SK-N-SH (cell line): Measurements from ENCODE around the gene PRKD3. TPM values are rescaled to one million over a fixed set of nuclear protein-coding genes. Genes with fewer than 3 reads are reported as not detected.
A peak's percentile ranks its signal among the peaks of the same experiment; 100 is the strongest.

Source experiments
- CTCF ChIA-PET: fragments of 300-600, 350-600 bp; formaldehyde crosslinking; extraction: SDS; loops from one replicate; lab custom pipeline; 2021; lab: Yijun Ruan, JAX
- POLR2A ChIA-PET: fragments of 350-600 bp; sonication (Branson Sonifier 250); formaldehyde crosslinking; extraction: SDS; loops from one replicate; lab custom pipeline; 2020; ENCODE audit warnings: antibody characterized with exemption, inconsistent platforms; lab: Yijun Ruan, JAX
- DNase-seq: peaks from one replicate; pipeline ENCODE4 v3.0.0; 2012
- H2AFZ ChIP-seq: fragments of 200-600 bp; sonication (generic); 2 replicates; pipeline ENCODE4 v1.8.1; 2016; ENCODE audit warnings: antibody characterized with exemption, mild to moderate bottlenecking, low read depth
- H3F3A ChIP-seq: fragments of 200-600 bp; sonication (generic); replicated peaks from 2 replicates; pipeline ENCODE3; 2016; ENCODE audit warnings: antibody characterized with exemption, mild to moderate bottlenecking; ENCODE audit not compliant: insufficient read depth
- H3K27ac ChIP-seq, 2 experiments: fragments of 200-500 bp in 1 of 2; fragments of 200-600 bp in 1 of 2; sonication (Bioruptor generic) in 1 of 2; sonication (generic), shearing (Covaris generic) in 1 of 2; 2 replicates each; pipeline versions ENCODE4 v1.5.1 to v1.6.1; 2014 to 2016; ENCODE audit warnings: low read depth in 2 of 2, inconsistent platforms in 1 of 2, low read length in 1 of 2, mild to moderate bottlenecking in 1 of 2, mixed read lengths in 1 of 2
- H3K27me3 ChIP-seq: fragments of 200-600 bp; sonication (generic), shearing (Covaris generic); 2 replicates; pipeline ENCODE4 v1.6.1; 2016; ENCODE audit warnings: mixed run types; ENCODE audit not compliant: insufficient read depth
- H3K36me3 ChIP-seq, 2 experiments: fragments of 200-500 bp in 1 of 2; fragments of 200-600 bp in 1 of 2; sonication (Bioruptor generic) in 1 of 2; sonication (generic) in 1 of 2; replicated peaks in 1 of 2; 2 replicates each; pipeline versions ENCODE3 to v1.5.1; 2014 to 2016; ENCODE audit warnings: low read length in 1 of 2, mild to moderate bottlenecking in 1 of 2; ENCODE audit not compliant: insufficient read depth in 2 of 2, control insufficient read depth in 1 of 2
- H3K4me1 ChIP-seq, 2 experiments: fragments of 200-500 bp in 1 of 2; fragments of 200-600 bp in 1 of 2; sonication (Bioruptor generic) in 1 of 2; sonication (generic), shearing (Covaris generic) in 1 of 2; 2 replicates each; pipeline versions ENCODE4 v1.5.1 to v1.6.1; 2014 to 2016; ENCODE audit warnings: low read depth in 1 of 2, low read length in 1 of 2, mixed run types in 1 of 2; ENCODE audit not compliant: insufficient read depth in 2 of 2, control insufficient read depth in 1 of 2
- H3K4me2 ChIP-seq: fragments of 200-600 bp; sonication (generic), shearing (Covaris generic); 2 replicates; pipeline ENCODE4 v1.6.1; 2017; ENCODE audit warnings: mixed run types
- H3K4me3 ChIP-seq, 2 experiments: fragments of 200-500 bp in 1 of 2; fragments of 200-600 bp in 1 of 2; sonication (Bioruptor generic) in 1 of 2; sonication (generic), shearing (Covaris generic) in 1 of 2; 2 replicates each; pipeline versions ENCODE4 v1.5.1 to v1.8.1; 2014 to 2016; ENCODE audit warnings: low read depth in 2 of 2, inconsistent platforms in 1 of 2, low read length in 1 of 2, mild to moderate bottlenecking in 1 of 2, mixed read lengths in 1 of 2, moderate library complexity in 1 of 2
- H3K79me2 ChIP-seq: fragments of 200-600 bp; sonication (generic); 2 replicates; pipeline ENCODE4 v1.8.1; 2017; ENCODE audit warnings: mild to moderate bottlenecking; ENCODE audit not compliant: insufficient read depth
- H3K9ac ChIP-seq: fragments of 200-600 bp; sonication (generic); 2 replicates; pipeline ENCODE4 v1.6.1; 2017; ENCODE audit warnings: mixed run types
- H3K9me2 ChIP-seq: fragments of 200-600 bp; sonication (generic); 2 replicates; pipeline ENCODE4 v1.6.1; 2017; ENCODE audit warnings: mixed run types
- H3K9me3 ChIP-seq: fragments of 200-600 bp; sonication (generic); 2 replicates; pipeline ENCODE4 v1.6.1; 2017; ENCODE audit warnings: mixed run types, mild to moderate bottlenecking, moderate library complexity
- H4K20me1 ChIP-seq: fragments of 200-600 bp; sonication (generic); 2 replicates; pipeline ENCODE4 v1.6.1; 2017; ENCODE audit warnings: mild to moderate bottlenecking, mixed run types; ENCODE audit not compliant: insufficient read depth
- EP300 ChIP-seq, 2 experiments: IDR thresholded peaks; 2 replicates each; pipeline versions ENCODE4 v1.4.0 to v1.6.1; 2012; ENCODE audit warnings: borderline replicate concordance in 1 of 2, low read depth in 1 of 2, low read length in 1 of 2
- EZH2phosphoT487 ChIP-seq: fragments of 200-600 bp; sonication (generic); IDR thresholded peaks from 2 replicates; pipeline ENCODE4 v1.6.1; 2017; ENCODE audit warnings: low read depth, mixed run types, mild to moderate bottlenecking, antibody characterized with exemption, moderate library complexity, borderline replicate concordance
- FOSL2 ChIP-seq: IDR thresholded peaks from 2 replicates; pipeline ENCODE4 v1.4.0; 2012; ENCODE audit warnings: low read depth, mild to moderate bottlenecking, moderate library complexity, borderline replicate concordance
- FOXM1 ChIP-seq: IDR thresholded peaks from 2 replicates; pipeline ENCODE4 v1.4.0; 2012; ENCODE audit warnings: low read depth, mild to moderate bottlenecking
- GATA2 ChIP-seq: sonication (generic); formaldehyde crosslinking; IDR thresholded peaks from 2 replicates; pipeline ENCODE4 v1.5.0; 2020; ENCODE audit warnings: mild to moderate bottlenecking, missing genetic modification reagents
- JUND ChIP-seq: IDR thresholded peaks from 2 replicates; pipeline ENCODE4 v1.4.0; 2012
- MEF2A ChIP-seq: IDR thresholded peaks from 2 replicates; pipeline ENCODE4 v1.4.0; 2012; ENCODE audit warnings: low read depth, borderline replicate concordance
- MXI1 ChIP-seq: IDR thresholded peaks from 2 replicates; pipeline ENCODE4 v1.6.1; 2012; ENCODE audit warnings: mild to moderate bottlenecking, low read depth, low read length, improper control_type of control experiment
- NRF1 ChIP-seq: IDR thresholded peaks from 2 replicates; pipeline ENCODE4 v1.6.1; 2012; ENCODE audit warnings: low read depth, mild to moderate bottlenecking, low read length
- PBX3 ChIP-seq: IDR thresholded peaks from 2 replicates; pipeline ENCODE4; 2012
- POLR2AphosphoS5 ChIP-seq: IDR thresholded peaks from 2 replicates; pipeline ENCODE4 v1.6.1; 2012; ENCODE audit warnings: low read depth, low read length
- RAD21 ChIP-seq: IDR thresholded peaks from 2 replicates; pipeline ENCODE4 v1.6.1; 2012; ENCODE audit warnings: mild to moderate bottlenecking, low read length
- RFX5 ChIP-seq: IDR thresholded peaks from 2 replicates; pipeline ENCODE4 v1.6.1; 2012; ENCODE audit warnings: mild to moderate bottlenecking, improper control_type of control experiment, low read length
- RXRA ChIP-seq: IDR thresholded peaks from 2 replicates; pipeline ENCODE4 v1.4.0; 2012; ENCODE audit warnings: low read depth, mild to moderate bottlenecking, borderline replicate concordance
- SMC3 ChIP-seq: IDR thresholded peaks from 2 replicates; pipeline ENCODE4 v1.6.1; 2012; ENCODE audit warnings: low read depth, low read length, improper control_type of control experiment
- TAF1 ChIP-seq: IDR thresholded peaks from 2 replicates; pipeline ENCODE4 v1.6.1; 2012; ENCODE audit warnings: low read depth, mild to moderate bottlenecking, low read length, moderate library complexity, borderline replicate concordance
- WGBS: methylation state at CpG from one replicate; pipeline ENCODE4 v1.1.6; 2017; ENCODE audit warnings: low lambda C conversion rate; 5-methylcytosine and 5-hydroxymethylcytosine counted together
- polyA plus RNA-seq, 3 experiments: library from polyadenylated mRNA; depleted of rRNA; stranded (reverse); fragments of >200 nt; gene quantifications; 2 replicates each; pipeline ENCODE4 v1.2.3, GENCODE V29; 2012
- TF ChIP-seq, protein P1 (sequence below): IDR thresholded peaks from 2 replicates; pipeline ENCODE4 v1.4.0; 2012; ENCODE audit warnings: low read depth
- TF ChIP-seq, protein P2 (sequence below): IDR thresholded peaks from 2 replicates; pipeline ENCODE4 v1.4.0; 2012; ENCODE audit warnings: low read depth, borderline replicate concordance
- TF ChIP-seq, protein P3 (sequence below): IDR thresholded peaks from 2 replicates; pipeline ENCODE4 v1.4.0; 2012; ENCODE audit warnings: low read depth, borderline replicate concordance
- TF ChIP-seq, protein P4 (sequence below): fragments of 150-350 bp; IDR thresholded peaks from 2 replicates; pipeline ENCODE4 v1.6.1; 2017; ENCODE audit warnings: antibody characterized with exemption, low read length, low read depth, borderline replicate concordance

Gene PRKD3
- polyA plus RNA-seq, 1 of the 3 experiments (the other 2 are of a cell fraction) = 15.9 TPM

- ChIA-PET POLR2A (interaction anchor here (1.6 kb wide), 1 partner anchor 169 kb away, joined by 4 read pairs; the partner anchor contains the start of gene EIF2AK2), CTCF (interaction anchor here (0.7 to 4.5 kb wide), 6 partner anchors 11 to 552 kb away, joined by 3 to 25 read pairs (median 5); no protein-coding TSS in a partner anchor)
- Histone ChIP-seq H4K20me1 (peaks cover 23% of the 10 kb centered on the region), H3K4me3 (peak overlapping the region; percentile 92 to 96), H3K9me3 (no peaks in the 10 kb centered on the region), H3K9ac (peak overlapping the region; percentile 78), H3K9me2 (no peaks in the 10 kb centered on the region), H3K36me3 (peaks cover 5 to 6% of the 10 kb centered on the region in 2 experiments), H3F3A (peaks cover 23% of the 10 kb centered on the region), H3K79me2 (peaks cover 36% of the 10 kb centered on the region), H3K27ac (peak overlapping the region; percentile 64 to 74; a peak in 3 of 4 replicates), H2AFZ (peak overlapping the region; percentile 97), H3K4me1 (peaks cover 21 to 51% of the 10 kb centered on the region in 2 experiments; a peak in 3 of 4 replicates), H3K4me2 (peak overlapping the region; percentile 84), H3K27me3 (no peaks in the 10 kb centered on the region)
- TF ChIP-seq RFX5 = no peak
- no peak for TF ChIP-seq PBX3
- TF ChIP-seq MXI1 = no peak
- no peak for TF ChIP-seq GATA2 (CRISPR knock-in tag)
- TF ChIP-seq, protein P1, sequence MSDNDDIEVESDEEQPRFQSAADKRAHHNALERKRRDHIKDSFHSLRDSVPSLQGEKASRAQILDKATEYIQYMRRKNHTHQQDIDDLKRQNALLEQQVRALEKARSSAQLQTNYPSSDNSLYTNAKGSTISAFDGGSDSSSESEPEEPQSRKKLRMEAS = no peak
- no peak for TF ChIP-seq EP300 (IDR thresholded peaks at IDR 0.05; ENCODE audit: borderline replicate concordance in 1 of 2, low read depth in 1 of 2, low read length in 1 of 2)
- TF ChIP-seq TAF1 = no peak
- no peak for TF ChIP-seq FOXM1
- TF ChIP-seq JUND = no peak
- TF ChIP-seq, protein P2, sequence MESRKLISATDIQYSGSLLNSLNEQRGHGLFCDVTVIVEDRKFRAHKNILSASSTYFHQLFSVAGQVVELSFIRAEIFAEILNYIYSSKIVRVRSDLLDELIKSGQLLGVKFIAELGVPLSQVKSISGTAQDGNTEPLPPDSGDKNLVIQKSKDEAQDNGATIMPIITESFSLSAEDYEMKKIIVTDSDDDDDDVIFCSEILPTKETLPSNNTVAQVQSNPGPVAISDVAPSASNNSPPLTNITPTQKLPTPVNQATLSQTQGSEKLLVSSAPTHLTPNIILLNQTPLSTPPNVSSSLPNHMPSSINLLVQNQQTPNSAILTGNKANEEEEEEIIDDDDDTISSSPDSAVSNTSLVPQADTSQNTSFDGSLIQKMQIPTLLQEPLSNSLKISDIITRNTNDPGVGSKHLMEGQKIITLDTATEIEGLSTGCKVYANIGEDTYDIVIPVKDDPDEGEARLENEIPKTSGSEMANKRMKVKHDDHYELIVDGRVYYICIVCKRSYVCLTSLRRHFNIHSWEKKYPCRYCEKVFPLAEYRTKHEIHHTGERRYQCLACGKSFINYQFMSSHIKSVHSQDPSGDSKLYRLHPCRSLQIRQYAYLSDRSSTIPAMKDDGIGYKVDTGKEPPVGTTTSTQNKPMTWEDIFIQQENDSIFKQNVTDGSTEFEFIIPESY = no peak
- TF ChIP-seq RAD21 = no peak
- TF ChIP-seq NRF1 = no peak
- TF ChIP-seq FOSL2 = no peak
- no peak for TF ChIP-seq RXRA
- TF ChIP-seq EZH2phosphoT487 = no peak
- TF ChIP-seq SMC3 = no peak
- no peak for TF ChIP-seq MEF2A
- TF ChIP-seq, protein P3, sequence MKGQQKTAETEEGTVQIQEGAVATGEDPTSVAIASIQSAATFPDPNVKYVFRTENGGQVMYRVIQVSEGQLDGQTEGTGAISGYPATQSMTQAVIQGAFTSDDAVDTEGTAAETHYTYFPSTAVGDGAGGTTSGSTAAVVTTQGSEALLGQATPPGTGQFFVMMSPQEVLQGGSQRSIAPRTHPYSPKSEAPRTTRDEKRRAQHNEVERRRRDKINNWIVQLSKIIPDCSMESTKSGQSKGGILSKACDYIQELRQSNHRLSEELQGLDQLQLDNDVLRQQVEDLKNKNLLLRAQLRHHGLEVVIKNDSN = no peak
- TF ChIP-seq, protein P4, sequence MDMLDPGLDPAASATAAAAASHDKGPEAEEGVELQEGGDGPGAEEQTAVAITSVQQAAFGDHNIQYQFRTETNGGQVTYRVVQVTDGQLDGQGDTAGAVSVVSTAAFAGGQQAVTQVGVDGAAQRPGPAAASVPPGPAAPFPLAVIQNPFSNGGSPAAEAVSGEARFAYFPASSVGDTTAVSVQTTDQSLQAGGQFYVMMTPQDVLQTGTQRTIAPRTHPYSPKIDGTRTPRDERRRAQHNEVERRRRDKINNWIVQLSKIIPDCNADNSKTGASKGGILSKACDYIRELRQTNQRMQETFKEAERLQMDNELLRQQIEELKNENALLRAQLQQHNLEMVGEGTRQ = no peak
- no peak for TF ChIP-seq POLR2AphosphoS5
- DNase-seq = no peak
- 93% methylated on average over 12 of the region's 12 CpGs for WGBS
Measured at GRCh38 chr2:37325625-37326071, 1.0 kb upstream of the PRKD3 start.
